Erythroblast (primary cell): ENCODE results near the gene CUBN.

ENCODE experiments used
- DNase-seq, 2 experiments: peaks; one replicate each; lab custom pipeline; 2025; lab: John Stamatoyannopoulos, UW
- GATA1 ChIP-seq: IDR thresholded peaks from 2 replicates; pipeline ENCODE4 v1.6.1; 2011; ENCODE audit warnings: low read depth, mild to moderate bottlenecking, control low read depth, low read length, moderate library complexity
- POLR2A ChIP-seq: IDR thresholded peaks from 2 replicates; pipeline ENCODE4 v1.6.1; 2011; ENCODE audit warnings: mild to moderate bottlenecking, low read length

The CUBN gene

DNA sequence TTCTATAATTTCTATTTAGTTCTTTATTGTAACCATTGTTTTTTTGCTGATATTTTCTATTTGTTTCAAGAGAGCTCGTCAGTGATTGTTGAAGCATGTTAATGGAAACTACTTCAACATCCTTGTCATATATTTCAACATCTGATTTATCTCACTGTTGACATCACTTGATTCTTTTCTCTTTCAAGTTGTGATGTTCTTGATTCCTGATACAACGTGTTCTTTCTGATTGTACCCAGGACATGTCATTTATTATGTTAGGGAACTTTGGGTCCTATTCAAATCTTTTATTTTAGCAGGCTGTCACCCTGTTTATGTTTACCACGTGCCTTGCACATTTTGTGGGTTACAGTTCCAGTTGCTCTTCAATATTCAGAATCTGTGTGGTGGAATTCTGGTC lies 232.6 kb downstream of the CUBN start:
- no peak for DNase-seq
- TF ChIP-seq GATA1 = no peak
- TF ChIP-seq POLR2A = no peak

DNA sequence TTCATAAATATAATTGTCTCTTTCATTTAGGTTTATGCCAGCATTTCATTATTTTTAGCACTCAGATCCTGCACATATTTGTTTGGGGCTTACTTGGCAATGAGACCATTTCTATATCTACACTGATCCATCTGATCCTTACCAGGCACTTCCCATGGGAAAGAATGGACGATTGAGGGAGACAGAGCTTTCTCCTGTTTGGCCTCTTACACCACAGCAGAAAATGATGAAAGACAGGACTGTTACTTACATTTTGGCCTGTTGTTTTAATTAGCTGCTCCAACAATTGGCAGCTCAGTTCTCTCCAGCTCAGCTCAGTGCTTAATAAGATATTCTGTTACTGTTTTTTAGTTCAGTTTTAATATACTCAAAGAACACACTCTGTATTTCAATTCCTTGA lies 234.8 kb downstream of the CUBN start:
- DNase-seq = no peak
- TF ChIP-seq GATA1 (no peak), POLR2A (no peak)

DNA sequence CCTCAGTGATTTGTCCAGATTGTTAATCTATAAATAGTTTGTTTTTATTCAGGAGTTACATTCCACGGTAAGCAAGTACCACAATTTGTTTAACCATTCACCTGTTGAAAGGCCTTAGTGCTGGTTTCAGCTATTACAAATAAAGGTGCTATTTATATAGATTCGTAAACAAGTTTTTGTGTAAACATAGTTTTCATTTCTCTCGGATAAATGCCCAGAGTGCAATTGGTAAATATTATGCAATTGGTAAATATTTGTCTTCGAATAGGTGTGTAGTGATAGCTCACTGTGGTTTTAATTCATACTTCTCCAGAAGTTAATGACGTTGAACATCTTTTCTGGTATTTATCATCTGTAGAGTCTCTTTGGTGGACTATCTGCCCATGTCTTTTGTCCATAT lies 235.9 kb downstream of the CUBN start:
- DNase-seq = no peak
- TF ChIP-seq POLR2A (no peak), GATA1 (no peak)

DNA sequence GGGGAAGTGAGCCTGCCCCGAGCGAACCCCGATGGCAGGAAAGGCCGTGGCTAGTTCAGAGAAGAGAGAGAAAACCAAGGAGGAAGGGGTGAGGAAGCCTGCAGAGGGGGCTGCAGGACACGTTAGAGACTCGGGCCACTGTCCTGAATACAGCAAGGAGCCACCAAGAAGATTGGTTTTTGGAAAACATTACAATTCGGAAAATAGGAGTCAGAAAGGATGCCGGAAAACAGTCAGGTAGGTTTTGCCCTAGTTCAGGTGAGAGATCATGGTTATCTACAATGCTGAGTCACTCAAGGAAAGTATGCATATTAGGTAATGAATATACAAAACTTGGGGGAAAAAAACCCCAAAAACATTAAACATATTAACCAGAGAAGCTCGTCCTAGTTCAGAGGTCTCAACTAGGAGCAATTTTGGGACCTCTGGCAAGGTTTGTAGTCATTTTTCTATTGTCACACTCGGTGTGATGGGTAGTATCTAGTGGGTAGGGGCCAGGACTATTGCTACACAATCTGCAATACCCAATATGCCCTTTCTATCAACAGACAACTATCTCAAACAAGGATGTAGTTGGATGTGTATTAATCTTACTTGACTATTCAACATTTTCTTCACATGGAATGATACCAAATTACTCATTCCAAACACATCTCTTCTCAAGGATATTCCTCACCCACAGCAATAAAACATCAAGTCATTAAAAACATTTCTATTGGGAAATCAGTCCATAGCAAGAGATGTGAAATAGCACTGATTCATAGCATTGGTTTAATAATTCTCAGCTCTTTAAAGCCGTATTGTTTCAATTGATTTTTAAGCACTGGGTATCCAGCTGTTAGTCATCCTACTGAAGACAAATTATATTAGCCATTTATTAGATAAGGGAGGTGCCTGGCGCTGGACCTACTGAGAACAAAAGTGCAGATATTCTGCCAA lies 238.0 kb downstream of the CUBN start:
- TF ChIP-seq GATA1 (no peak), POLR2A (peak; percentile 27)
- DNase-seq = peak in 1 of 2 experiments; percentile 2

DNA sequence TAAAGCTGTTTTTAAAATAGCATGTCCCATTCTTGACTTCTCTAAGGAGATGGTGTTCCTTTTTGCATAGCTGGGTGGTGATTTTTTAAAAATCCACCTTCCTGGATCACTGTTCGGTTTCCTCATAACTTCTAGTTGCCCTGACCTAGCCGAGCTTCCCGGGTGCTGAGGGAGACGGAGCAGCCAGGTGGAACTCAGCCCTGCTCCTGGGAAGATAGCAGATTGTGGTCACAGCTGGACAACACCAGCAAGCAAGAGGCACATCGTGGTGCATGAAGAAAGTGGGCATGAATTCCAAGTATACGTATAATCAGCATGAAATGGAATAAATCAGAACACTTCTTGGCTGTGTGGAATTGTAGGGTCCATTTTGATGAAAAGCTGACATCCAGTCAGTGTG lies 238.9 kb downstream of the CUBN start:
- TF ChIP-seq GATA1 = no peak
- TF ChIP-seq POLR2A = no peak
- DNase-seq = no peak

DNA sequence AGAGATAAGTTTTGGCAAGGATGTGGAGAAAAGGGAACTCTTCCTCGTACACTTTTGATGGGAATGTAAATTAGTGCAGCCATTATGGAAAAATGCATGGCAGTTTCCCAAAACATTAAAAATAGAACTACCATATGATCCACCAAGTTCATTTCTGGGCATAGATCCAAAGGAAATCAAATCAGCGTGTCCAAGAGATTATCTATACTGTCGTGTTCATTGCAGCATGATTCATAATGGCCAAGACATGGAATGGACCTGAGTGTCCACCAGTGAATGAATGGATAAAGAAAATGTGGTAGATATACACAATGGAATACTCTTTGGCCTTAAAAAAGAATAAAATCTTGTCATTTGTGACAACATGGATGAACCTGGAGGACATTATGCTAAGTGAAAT lies 242.0 kb downstream of the CUBN start:
- no peak for DNase-seq
- no peak for TF ChIP-seq GATA1
- no peak for TF ChIP-seq POLR2A

DNA sequence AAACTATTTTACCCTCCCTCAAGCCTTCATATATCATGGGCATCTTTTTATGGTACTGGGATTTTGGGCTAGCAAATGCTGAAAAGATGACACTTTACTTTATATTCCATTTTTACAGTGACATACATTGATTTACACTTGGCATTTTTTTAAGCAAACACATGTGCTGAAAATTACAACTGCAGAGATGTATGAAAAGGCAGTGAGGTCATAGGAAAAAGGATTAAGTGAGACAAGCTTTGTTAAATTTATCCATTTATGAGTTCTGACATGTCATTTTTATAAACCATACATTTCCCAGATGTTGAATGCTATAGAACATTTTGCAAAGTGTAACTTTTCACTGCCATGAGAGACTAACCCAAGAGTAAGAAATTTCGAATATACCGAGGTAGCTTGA lies 243.6 kb downstream of the CUBN start:
- no peak for DNase-seq
- TF ChIP-seq GATA1 (no peak), POLR2A (no peak)

DNA sequence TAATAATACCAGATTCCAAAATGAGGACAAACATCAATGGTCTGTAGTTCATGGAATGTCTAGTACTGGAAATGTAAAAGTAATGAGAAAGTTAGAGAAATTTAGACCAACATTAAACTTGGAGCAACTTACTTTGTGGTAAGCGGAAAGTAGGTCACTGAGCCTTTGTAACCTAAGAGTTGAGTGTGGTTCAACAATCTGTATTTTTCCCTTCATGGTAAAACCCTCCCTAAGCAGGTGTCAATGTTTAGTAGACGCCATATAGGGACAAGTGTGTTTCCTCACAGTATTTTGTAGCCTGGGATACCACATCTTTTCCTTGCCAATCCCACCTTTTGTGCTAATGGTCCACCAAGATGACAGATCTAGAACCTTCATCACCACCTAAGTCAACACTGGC lies 245.1 kb downstream of the CUBN start:
- DNase-seq = no peak
- TF ChIP-seq GATA1 = no peak
- TF ChIP-seq POLR2A = no peak

DNA sequence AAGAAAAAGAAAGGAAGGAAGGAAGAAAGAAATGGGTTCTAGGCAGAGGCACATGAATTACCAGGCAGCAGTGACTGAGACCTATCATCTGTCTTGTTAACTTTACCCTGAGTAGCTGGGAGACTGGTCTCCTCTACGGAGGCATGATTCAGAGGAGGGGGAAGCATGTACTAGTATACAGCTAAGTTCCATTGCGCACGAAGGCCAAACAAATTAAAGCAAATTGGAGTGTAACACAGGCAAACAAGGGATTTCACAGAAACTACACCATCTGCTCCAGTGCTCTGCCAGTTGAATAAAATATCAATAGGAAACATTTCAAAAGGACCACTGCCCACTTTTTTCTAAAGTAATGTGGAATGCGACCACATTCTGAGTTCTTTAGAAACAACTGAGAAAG lies 246.5 kb downstream of the CUBN start:
- DNase-seq = no peak
- no peak for TF ChIP-seq POLR2A
- TF ChIP-seq GATA1 = no peak

DNA sequence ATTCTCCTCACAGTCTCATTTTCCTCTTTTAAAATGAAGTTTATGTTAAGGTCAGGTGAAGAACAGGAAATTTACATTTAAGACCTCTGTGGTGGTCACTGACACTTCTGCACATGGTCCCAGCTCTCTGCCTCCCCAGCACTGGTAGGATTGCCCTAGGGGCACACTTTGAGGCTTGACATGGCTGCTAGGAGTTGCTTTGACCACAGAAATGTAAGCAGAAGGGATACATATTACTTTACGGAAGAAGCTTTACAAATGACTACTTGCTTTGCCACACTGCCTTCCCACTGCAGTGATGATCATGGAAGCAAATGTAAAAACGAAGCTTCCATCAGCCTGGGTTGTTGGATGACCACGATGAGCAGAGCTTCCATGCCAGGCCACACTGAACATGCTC lies 259.3 kb downstream of the CUBN start:
- DNase-seq = no peak
- TF ChIP-seq GATA1 (no peak), POLR2A (no peak)

DNA sequence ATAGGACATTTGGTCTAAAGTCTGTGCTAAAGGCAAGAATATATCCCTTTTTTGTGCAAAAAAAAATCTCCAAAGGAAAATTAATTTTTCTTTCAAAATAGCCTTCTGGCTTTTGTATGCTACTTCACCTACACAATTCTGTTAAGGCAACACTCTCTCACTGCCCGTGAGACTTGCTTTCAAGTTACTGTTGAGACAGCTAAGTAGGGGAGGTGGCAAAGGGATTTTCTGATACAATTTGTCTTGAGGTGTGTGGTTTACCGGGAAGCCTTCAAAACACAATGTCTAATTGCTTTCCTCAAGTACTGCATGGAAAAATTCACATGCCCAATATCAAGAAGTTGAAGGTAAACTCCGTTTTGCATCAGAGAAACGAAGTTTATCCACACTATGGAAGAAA lies 261.6 kb downstream of the CUBN start:
- DNase-seq = no peak
- TF ChIP-seq POLR2A (no peak), GATA1 (no peak)

DNA sequence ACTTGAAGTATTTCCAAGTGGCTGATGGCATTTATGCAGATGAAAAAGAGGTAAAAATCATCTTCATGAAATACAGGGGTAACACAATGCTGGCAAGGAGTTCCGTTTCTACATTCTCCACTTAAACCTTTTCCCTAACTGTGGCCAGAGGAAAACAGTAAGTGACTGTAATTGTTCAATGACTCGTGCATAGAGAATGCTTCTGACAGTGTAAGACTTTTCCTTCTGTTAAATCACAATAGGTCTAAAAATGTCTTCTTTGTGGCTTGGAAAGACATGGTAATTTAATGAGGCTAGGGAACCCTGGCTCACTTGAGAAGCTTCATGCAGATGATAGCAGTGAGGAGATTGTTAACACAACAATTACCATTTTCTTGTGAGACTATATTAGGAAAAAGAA lies 262.1 kb downstream of the CUBN start:
- TF ChIP-seq GATA1 (no peak), POLR2A (no peak)
- no peak for DNase-seq

DNA sequence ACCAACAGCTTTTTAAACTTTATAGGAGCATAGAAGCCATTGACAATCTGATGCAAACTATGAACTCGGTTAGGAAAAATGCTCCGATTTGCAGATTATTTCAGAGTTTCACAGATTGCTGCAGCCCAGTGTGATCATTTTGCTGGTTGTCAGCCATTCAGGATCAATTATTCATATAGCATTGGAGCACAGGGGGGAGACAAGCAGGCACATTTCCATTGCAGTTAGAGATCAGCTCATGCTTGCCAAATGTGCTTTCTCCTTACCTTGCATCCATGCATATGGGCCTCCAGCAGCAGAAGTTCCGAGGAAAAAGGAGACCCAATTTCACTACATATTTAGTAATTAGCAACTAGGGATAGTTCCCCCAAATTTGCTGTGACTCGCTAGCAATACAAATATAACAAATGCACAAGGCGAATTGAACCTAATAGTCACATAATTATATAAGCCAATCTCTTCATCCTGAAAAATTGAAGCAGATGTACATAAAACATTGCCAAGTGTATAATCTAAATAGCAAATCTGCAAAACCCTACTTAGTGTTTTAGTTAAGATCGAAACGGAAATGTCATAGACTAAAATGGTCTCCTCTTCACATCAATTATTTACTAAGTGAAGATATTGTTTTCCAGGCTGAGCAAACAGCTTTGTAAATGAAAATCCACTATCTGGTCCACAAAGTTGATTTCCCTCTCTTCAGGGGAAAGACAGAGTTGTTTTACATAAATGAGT lies 262.9 kb downstream of the CUBN start:
- DNase-seq = no peak
- TF ChIP-seq POLR2A = no peak
- no peak for TF ChIP-seq GATA1

DNA sequence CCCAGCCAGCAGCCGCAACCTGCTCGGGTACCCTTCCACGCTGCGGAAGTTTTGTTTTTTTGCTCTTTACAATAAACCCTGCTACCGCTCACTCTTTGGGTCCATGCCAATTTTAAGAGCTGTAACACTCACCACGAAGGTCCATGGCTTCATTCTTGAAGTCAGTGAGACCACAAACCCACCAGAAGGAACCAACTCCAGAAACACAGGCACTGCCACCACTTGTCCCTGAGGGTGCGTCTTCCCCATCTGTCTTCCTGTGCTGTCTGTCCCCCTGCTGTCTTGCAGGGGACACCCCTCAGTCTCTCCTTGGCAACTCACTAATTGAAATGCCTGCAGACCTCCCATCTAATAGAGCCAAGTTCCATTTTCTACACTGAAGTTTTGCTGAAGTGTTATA lies 263.8 kb downstream of the CUBN start:
- DNase-seq = no peak
- TF ChIP-seq GATA1 = no peak
- no peak for TF ChIP-seq POLR2A

DNA sequence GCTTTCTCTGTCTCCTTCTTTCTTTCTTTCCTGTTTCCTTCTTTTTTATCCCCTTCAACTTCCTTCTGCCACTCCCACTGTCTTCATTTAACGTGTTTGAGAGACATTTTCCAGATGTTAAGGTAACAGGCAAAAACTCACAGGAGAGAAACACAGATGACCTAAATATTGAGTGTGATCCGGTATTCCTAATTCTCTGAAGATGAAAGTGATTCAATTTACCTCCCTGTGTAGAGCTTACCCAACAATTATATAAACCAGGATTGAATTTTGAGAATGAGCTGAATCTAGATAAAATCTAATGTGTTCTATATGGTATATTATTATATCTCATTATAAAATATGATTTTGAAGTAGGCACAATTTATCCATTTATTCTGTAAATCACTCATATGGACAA lies 265.8 kb downstream of the CUBN start:
- DNase-seq = no peak
- TF ChIP-seq POLR2A = no peak
- no peak for TF ChIP-seq GATA1
